Panc1 (cell line): ENCODE data around the gene KLK15. TPM values are rescaled to one million over a fixed set of nuclear protein-coding genes. Genes with fewer than 3 reads are reported as not detected.

Experiments
- ATAC-seq: fragments of 200-7000 bp; cut with Tn5 transposase; 2 replicates; pipeline ENCODE4 v1.9.1; 2020; ENCODE audit warnings: mild to moderate bottlenecking, moderate library complexity
- BruUV-seq: library from RNA; stranded (reverse); fragments of 400-500 nt; replicated peaks from 2 replicates; lab custom pipeline; 2021; lab: Mats Ljungman, UMichigan
- CTCF ChIA-PET: fragments of 300-600 bp; sonication (Branson Sonifier 250); formaldehyde crosslinking; loops from one replicate; lab custom pipeline; 2022; ENCODE audit warnings: antibody characterized with exemption; lab: Charles Lee
- POLR2A ChIA-PET: fragments of 300-600 bp; sonication (Branson Sonifier 250); formaldehyde crosslinking; loops from one replicate; lab custom pipeline; 2022; ENCODE audit warnings: antibody characterized with exemption; lab: Charles Lee
- DNase-seq: peaks from one replicate; pipeline ENCODE4 v3.0.0-alpha.2; 2010; ENCODE audit warnings: low read depth, low spot score
- H3K27ac ChIP-seq: 2 replicates; pipeline ENCODE4 v1.5.1; 2011; ENCODE audit warnings: mild to moderate bottlenecking, low read length, inconsistent platforms
- H3K27me3 ChIP-seq: fragments of 200-500 bp; sonication (Bioruptor generic); 2 replicates; pipeline ENCODE4 v1.6.0; 2014; ENCODE audit warnings: low read length, inconsistent platforms; ENCODE audit not compliant: control insufficient read depth, insufficient read depth
- H3K36me3 ChIP-seq: fragments of 200-500 bp; sonication (Bioruptor generic); 2 replicates; pipeline ENCODE4 v1.5.1; 2014; ENCODE audit warnings: inconsistent platforms, mild to moderate bottlenecking, low read length, moderate library complexity; ENCODE audit not compliant: control insufficient read depth, insufficient read depth
- H3K4me1 ChIP-seq: 2 replicates; pipeline ENCODE4 v1.5.1; 2011; ENCODE audit warnings: inconsistent platforms, mild to moderate bottlenecking, low read length, moderate library complexity; ENCODE audit not compliant: control insufficient read depth, insufficient read depth
- H3K4me3 ChIP-seq, 2 experiments: 2 replicates each; pipeline ENCODE4 v1.5.1; 2011 to 2012; ENCODE audit warnings: low read depth in 2 of 2, low read length in 2 of 2, mild to moderate bottlenecking in 2 of 2, inconsistent platforms in 1 of 2, moderate library complexity in 1 of 2
- H3K9me3 ChIP-seq: fragments of 200-500 bp; sonication (Bioruptor generic); 2 replicates; pipeline ENCODE4 v1.5.1; 2014; ENCODE audit warnings: low read depth, mild to moderate bottlenecking, inconsistent platforms, low read length, moderate library complexity; ENCODE audit not compliant: control insufficient read depth, insufficient read depth
- CTCF ChIP-seq: fragments of 450-650 bp; IDR thresholded peaks from 2 replicates; pipeline ENCODE4 v1.5.1; 2017; ENCODE audit warnings: mild to moderate bottlenecking
- POLR2AphosphoS5 ChIP-seq: IDR thresholded peaks from 2 replicates; pipeline ENCODE4 v1.6.1; 2012; ENCODE audit warnings: mild to moderate bottlenecking, low read depth, low read length, moderate library complexity
- SIN3A ChIP-seq: IDR thresholded peaks from 2 replicates; pipeline ENCODE4 v1.6.1; 2012; ENCODE audit warnings: low read depth, mild to moderate bottlenecking, low read length, moderate library complexity, borderline replicate concordance; ENCODE audit not compliant: insufficient read depth
- TCF7L2 ChIP-seq: IDR thresholded peaks from 2 replicates; pipeline ENCODE4 v1.6.1; 2011; ENCODE audit warnings: mild to moderate bottlenecking, low read depth, low read length, inconsistent platforms
- in situ Hi-C: cut with HindIII; loops from 2 replicates; pipeline ENCODE4 v1.10.0; 2016; ENCODE audit warnings: low sequenced_read_pairs, low pct_unique_long_range_greater_than_20kb
- intact Hi-C: fragments of 100-400 bp; cut with micrococcal nuclease; formaldehyde crosslinking; loops from one replicate; pipeline ENCODE4 v1.10.0; 2022; ENCODE audit not compliant: unreplicated experiment
- total RNA-seq: library from RNA; stranded (reverse); gene quantifications from one replicate; pipeline ENCODE4 v1.2.1, GENCODE V29; 2021; ENCODE audit not compliant: unreplicated experiment
- TF ChIP-seq, protein P1 (sequence below), 2 experiments: IDR thresholded peaks; 2 replicates each; pipeline ENCODE4 v1.6.1; 2011 to 2012; ENCODE audit warnings: low read depth in 2 of 2, control low read depth in 1 of 2, low read length in 1 of 2, mild to moderate bottlenecking in 1 of 2, moderate library complexity in 1 of 2; ENCODE audit not compliant: insufficient read depth in 1 of 2

Gene KLK15
- total RNA-seq, 1 experiment from 2014 or later = not detected

GRCh38 chr19:50870417-50871089 lies 37.2 kb upstream of the KLK15 start:
- ATAC-seq (no peak), DNase-seq (no peak)
- peaks cover 10% of the 10 kb centered on the region; the same call in 1 of the 2 replicates for H3K27me3 ChIP-seq
- H3K4me3 ChIP-seq = no peak overlapping the region
- H3K4me1 ChIP-seq = no peaks in the 10 kb centered on the region
- H3K27ac ChIP-seq = no peak overlapping the region
- H3K9me3 ChIP-seq = no peaks in the 10 kb centered on the region
- no TSS peak for BruUV-seq
- TF ChIP-seq SIN3A (no peak), CTCF (no peak), POLR2AphosphoS5 (no peak), TCF7L2 (no peak)
- TF ChIP-seq, protein P1, sequence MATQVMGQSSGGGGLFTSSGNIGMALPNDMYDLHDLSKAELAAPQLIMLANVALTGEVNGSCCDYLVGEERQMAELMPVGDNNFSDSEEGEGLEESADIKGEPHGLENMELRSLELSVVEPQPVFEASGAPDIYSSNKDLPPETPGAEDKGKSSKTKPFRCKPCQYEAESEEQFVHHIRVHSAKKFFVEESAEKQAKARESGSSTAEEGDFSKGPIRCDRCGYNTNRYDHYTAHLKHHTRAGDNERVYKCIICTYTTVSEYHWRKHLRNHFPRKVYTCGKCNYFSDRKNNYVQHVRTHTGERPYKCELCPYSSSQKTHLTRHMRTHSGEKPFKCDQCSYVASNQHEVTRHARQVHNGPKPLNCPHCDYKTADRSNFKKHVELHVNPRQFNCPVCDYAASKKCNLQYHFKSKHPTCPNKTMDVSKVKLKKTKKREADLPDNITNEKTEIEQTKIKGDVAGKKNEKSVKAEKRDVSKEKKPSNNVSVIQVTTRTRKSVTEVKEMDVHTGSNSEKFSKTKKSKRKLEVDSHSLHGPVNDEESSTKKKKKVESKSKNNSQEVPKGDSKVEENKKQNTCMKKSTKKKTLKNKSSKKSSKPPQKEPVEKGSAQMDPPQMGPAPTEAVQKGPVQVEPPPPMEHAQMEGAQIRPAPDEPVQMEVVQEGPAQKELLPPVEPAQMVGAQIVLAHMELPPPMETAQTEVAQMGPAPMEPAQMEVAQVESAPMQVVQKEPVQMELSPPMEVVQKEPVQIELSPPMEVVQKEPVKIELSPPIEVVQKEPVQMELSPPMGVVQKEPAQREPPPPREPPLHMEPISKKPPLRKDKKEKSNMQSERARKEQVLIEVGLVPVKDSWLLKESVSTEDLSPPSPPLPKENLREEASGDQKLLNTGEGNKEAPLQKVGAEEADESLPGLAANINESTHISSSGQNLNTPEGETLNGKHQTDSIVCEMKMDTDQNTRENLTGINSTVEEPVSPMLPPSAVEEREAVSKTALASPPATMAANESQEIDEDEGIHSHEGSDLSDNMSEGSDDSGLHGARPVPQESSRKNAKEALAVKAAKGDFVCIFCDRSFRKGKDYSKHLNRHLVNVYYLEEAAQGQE (IDR thresholded peaks at IDR 0.05; ENCODE audit: insufficient read depth in 1 of 2, low read depth in 2 of 2, low read length in 1 of 2) = no peak
- in situ Hi-C loops (no loop called here), intact Hi-C loops (no loop called here)
- POLR2A ChIA-PET = no interaction called here
- no peaks in the 10 kb centered on the region; the same call in 1 of the 2 replicates for H3K36me3 ChIP-seq
- CTCF ChIA-PET = no interaction called here

GRCh38 chr19:50869479-50869878 lies 36.1 kb upstream of the KLK15 start:
- no peaks in the 10 kb centered on the region for H3K9me3 ChIP-seq
- in situ Hi-C loops (no loop called here), intact Hi-C loops (no loop called here)
- BruUV-seq = no TSS peak
- TF ChIP-seq, protein P1 (IDR thresholded peaks at IDR 0.05; ENCODE audit: insufficient read depth in 1 of 2, low read depth in 2 of 2, low read length in 1 of 2) = no peak
- TF ChIP-seq TCF7L2 = no peak
- TF ChIP-seq POLR2AphosphoS5 = no peak
- no peak for TF ChIP-seq CTCF
- no peak for TF ChIP-seq SIN3A
- H3K4me3 ChIP-seq = no peak overlapping the region
- no peak for ATAC-seq
- ChIA-PET POLR2A (no interaction called here), CTCF (no interaction called here)
- peaks cover 8% of the 10 kb centered on the region; the same call in 1 of the 2 replicates for H3K27me3 ChIP-seq
- DNase-seq = no peak
- no peaks in the 10 kb centered on the region; the same call in 1 of the 2 replicates for H3K36me3 ChIP-seq
- no peaks in the 10 kb centered on the region for H3K4me1 ChIP-seq
- H3K27ac ChIP-seq = no peak overlapping the region
